HepG2 (cell line): ENCODE measurements around the gene FCN3. TPM values are rescaled to one million over a fixed set of nuclear protein-coding genes. Genes with fewer than 3 reads are reported as not detected.

Source experiments
- ATF5 ChIP-seq: sonication (generic); formaldehyde crosslinking; IDR thresholded peaks from 2 replicates; pipeline ENCODE4 v1.4.0; 2020; ENCODE audit warnings: mild to moderate bottlenecking, low read depth, missing genetic modification reagents
- CBX2 ChIP-seq, 2 experiments: fragments of 200-600 bp in 1 of 2; sonication (generic); formaldehyde crosslinking in 1 of 2; IDR thresholded peaks; 2 replicates each; pipeline versions ENCODE4 v1.7.0 to v1.8.1; 2018 to 2022; ENCODE audit warnings: low read depth in 2 of 2, low read length in 1 of 2, mild to moderate bottlenecking in 1 of 2, missing genetic modification reagents in 1 of 2
- CBX5 ChIP-seq: sonication (generic); formaldehyde crosslinking; IDR thresholded peaks from 2 replicates; pipeline ENCODE4 v1.4.0; 2020; ENCODE audit warnings: missing genetic modification reagents, borderline replicate concordance
- HES4 ChIP-seq: sonication (generic); formaldehyde crosslinking; IDR thresholded peaks from 2 replicates; pipeline ENCODE4 v1.9.0; 2021; ENCODE audit warnings: mild to moderate bottlenecking, missing genetic modification reagents, borderline replicate concordance
- HHEX ChIP-seq: IDR thresholded peaks from 2 replicates; pipeline ENCODE4 v1.6.1; 2016; ENCODE audit warnings: control low read depth
- HINFP ChIP-seq: sonication (generic); formaldehyde crosslinking; IDR thresholded peaks from 2 replicates; pipeline ENCODE4 v1.4.0; 2020; ENCODE audit warnings: low read depth, mild to moderate bottlenecking, missing genetic modification reagents
- HNRNPH1 ChIP-seq: fragments of 200-400 bp; formaldehyde crosslinking; optimal IDR thresholded peaks from 2 replicates; pipeline ENCODE3; 2017; ENCODE audit warnings: mild to moderate bottlenecking, low read depth, low read length
- NCOA1 ChIP-seq: sonication (generic); formaldehyde crosslinking; IDR thresholded peaks from 2 replicates; pipeline ENCODE4 v1.9.0; 2021; ENCODE audit warnings: missing genetic modification reagents
- NCOA2 ChIP-seq: sonication (generic); formaldehyde crosslinking; IDR thresholded peaks from 2 replicates; pipeline ENCODE4 v1.8.0; 2022; ENCODE audit warnings: inconsistent platforms
- NFE2L1 ChIP-seq: sonication (generic); formaldehyde crosslinking; IDR thresholded peaks from 2 replicates; pipeline ENCODE4 v1.4.0; 2020; ENCODE audit warnings: missing genetic modification reagents, mild to moderate bottlenecking, borderline replicate concordance
- NR2C2 ChIP-seq: sonication (generic); formaldehyde crosslinking; IDR thresholded peaks from 2 replicates; pipeline ENCODE4 v1.4.0; 2020; ENCODE audit warnings: missing genetic modification reagents, mild to moderate bottlenecking, moderate library complexity, borderline replicate concordance
- SAP130 ChIP-seq: IDR thresholded peaks from 2 replicates; pipeline ENCODE4 v1.6.1; 2016; ENCODE audit warnings: low read depth
- SMYD3 ChIP-seq: sonication (generic); formaldehyde crosslinking; IDR thresholded peaks from 2 replicates; pipeline ENCODE4 v1.8.1; 2023; ENCODE audit warnings: mild to moderate bottlenecking, missing genetic modification reagents
- THYN1 ChIP-seq: sonication (generic); formaldehyde crosslinking; IDR thresholded peaks from 2 replicates; pipeline ENCODE4 v1.8.1; 2023; ENCODE audit warnings: low read depth, mild to moderate bottlenecking, moderate library complexity, missing genetic modification reagents, borderline replicate concordance
- TRAFD1 ChIP-seq: sonication (generic); formaldehyde crosslinking; IDR thresholded peaks from 2 replicates; pipeline ENCODE4 v1.5.1; 2020; ENCODE audit warnings: missing genetic modification reagents, mild to moderate bottlenecking, borderline replicate concordance
- TRIM22 ChIP-seq: fragments of 450-650 bp; IDR thresholded peaks from 2 replicates; pipeline ENCODE4 v1.6.1; 2017
- YEATS4 ChIP-seq: sonication (generic); formaldehyde crosslinking; IDR thresholded peaks from 2 replicates; pipeline ENCODE4 v1.4.0; 2020; ENCODE audit warnings: missing genetic modification reagents, borderline replicate concordance
- ZBTB43 ChIP-seq: sonication (generic); formaldehyde crosslinking; conservative IDR thresholded peaks from 2 replicates; pipeline ENCODE4 v1.4.0; 2020; ENCODE audit warnings: missing genetic modification reagents
- ZC3H13 ChIP-seq: sonication (generic); formaldehyde crosslinking; IDR thresholded peaks from 2 replicates; pipeline ENCODE4 v1.8.1; 2023; ENCODE audit warnings: mild to moderate bottlenecking, missing genetic modification reagents, moderate library complexity
- ZFP41 ChIP-seq: sonication (generic); formaldehyde crosslinking; IDR thresholded peaks from 2 replicates; pipeline ENCODE4 v1.4.0; 2020; ENCODE audit warnings: mild to moderate bottlenecking, missing genetic modification reagents, borderline replicate concordance
- ZNF337 ChIP-seq: sonication (generic); formaldehyde crosslinking; IDR thresholded peaks from 2 replicates; pipeline ENCODE4 v1.5.1; 2020; ENCODE audit warnings: missing genetic modification reagents, low read depth, mild to moderate bottlenecking, borderline replicate concordance
- ZNF510 ChIP-seq: sonication (generic); formaldehyde crosslinking; IDR thresholded peaks from 2 replicates; pipeline ENCODE4 v1.4.0; 2020; ENCODE audit warnings: low read depth, mild to moderate bottlenecking, missing genetic modification reagents
- ZNF614 ChIP-seq: IDR thresholded peaks from 2 replicates; pipeline ENCODE4 v1.6.1; 2018; ENCODE audit warnings: missing biosample characterization, missing genetic modification reagents, inconsistent platforms, borderline replicate concordance
- ZNF841 ChIP-seq: sonication (generic); formaldehyde crosslinking; IDR thresholded peaks from 2 replicates; pipeline ENCODE4 v1.8.1; 2023; ENCODE audit warnings: missing genetic modification reagents, borderline replicate concordance
- polyA plus RNA-seq, 8 experiments: library from polyadenylated mRNA; depleted of rRNA in 3 of 8; stranded (reverse) in 7 of 8; unstranded in 1 of 8; fragments of >200 nt; fragmentation: Illumina TruSeq in 4 of 8; extraction: Trizol in 4 of 8; gene quantifications; 2 replicates each; pipeline versions ENCODE4 v1.2.1 to v1.2.3, GENCODE V29; 2011 to 2016; ENCODE audit warnings: low read depth in 4 of 8, missing spikeins in 1 of 8, mixed read lengths in 1 of 8; ENCODE audit not compliant: insufficient read depth in 1 of 8
- total RNA-seq, 5 experiments: library from RNA; depleted of rRNA; stranded (reverse); fragments of >200 nt; fragmentation: Illumina TruSeq; extraction: Trizol; gene quantifications; 2 replicates each; pipeline ENCODE4 v1.2.3, GENCODE V29; 2016; ENCODE audit warnings: low read depth in 1 of 5

Gene FCN3
- total and polyA plus RNA-seq, 2 of the 13 experiments (the other 11 are each of a cell fraction or from before 2014, with no cell fraction given): not detected

- TF ChIP-seq ZC3H13 (CRISPR knock-in tag): no peak
- TF ChIP-seq ZNF614 (CRISPR knock-in tag): no peak; the same call in 1 of the 2 replicates
- TF ChIP-seq NR2C2 (CRISPR knock-in tag): no peak
- TF ChIP-seq YEATS4: peak; percentile 66; the same call in 1 of the 2 replicates
- TF ChIP-seq ZFP41 (CRISPR knock-in tag): 0 out of 2 replicates have a peak, but pooled peaks have one; percentile 81
- TF ChIP-seq ATF5 (CRISPR knock-in tag): no peak
- TF ChIP-seq HINFP (CRISPR knock-in tag): no peak
- TF ChIP-seq TRIM22: no peak
- TF ChIP-seq ZNF337 (CRISPR knock-in tag): no peak
- no peak for TF ChIP-seq HES4 (CRISPR knock-in tag)
- no peak for TF ChIP-seq CBX2 (IDR thresholded peaks at IDR 0.05; ENCODE audit: low read depth, low read length)
- TF ChIP-seq CBX2 (CRISPR knock-in tag; IDR thresholded peaks at IDR 0.05; ENCODE audit: low read depth): no peak
- TF ChIP-seq NFE2L1: no peak
- no peak for TF ChIP-seq HHEX
- TF ChIP-seq NCOA2: no peak
- peak; percentile 71 for TF ChIP-seq SAP130
- TF ChIP-seq NCOA1 (CRISPR knock-in tag): no peak
- no peak for TF ChIP-seq CBX5 (CRISPR knock-in tag)
- no peak for TF ChIP-seq SMYD3
- TF ChIP-seq ZBTB43: no peak
- no peak for TF ChIP-seq ZNF841 (CRISPR knock-in tag)
- no peak for TF ChIP-seq HNRNPH1
- no peak for TF ChIP-seq TRAFD1 (CRISPR knock-in tag)
- no peak for TF ChIP-seq ZNF510 (CRISPR knock-in tag)
- no peak for TF ChIP-seq THYN1 (CRISPR knock-in tag)
Measured at GRCh38 chr1:27392096-27392777, 17.6 kb upstream of the FCN3 start, which contains the start of gene GPR3 (continued).
